ENCODE measurements around the gene THAP9.

DNA sequence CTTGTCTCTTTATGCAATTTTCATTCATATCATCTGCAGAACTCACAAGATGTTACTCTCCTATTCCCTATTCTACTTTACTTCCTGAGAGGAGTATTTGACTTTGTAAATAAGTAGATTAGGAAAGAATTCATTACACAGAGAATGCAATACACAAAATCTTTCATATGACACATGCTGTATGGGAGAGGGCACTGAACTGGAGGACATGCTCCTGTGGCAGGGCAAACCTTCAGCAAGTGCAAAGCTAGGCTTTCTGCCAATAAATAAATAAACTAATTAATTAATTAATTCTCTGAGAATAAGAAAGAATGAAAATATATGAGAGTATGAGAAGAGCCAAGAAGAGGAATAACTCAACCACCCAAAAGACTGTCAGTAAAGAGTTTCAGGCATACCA, 33.9 kb downstream of the THAP9 start:
- TF ChIP-seq CTCF (IDR thresholded peaks at IDR 0.05; ENCODE audit: insufficient read depth, low read length, poor library complexity, severe bottlenecking) (no peak), EZH2phosphoT487 (conservative IDR thresholded peaks at IDR 0.05; ENCODE audit: low read length) (no peak)

Measured in SU-DHL-6 (cell line).